Body of pancreas (tissue), 4 donors: Measurements from ENCODE around the gene DDX6.

Experiments used
- CTCF ChIP-seq, 7 experiments: fragments of 450-650 bp in 4 of 7; fragments of 200-600 bp in 3 of 7; sonication (generic) in 3 of 7; IDR thresholded peaks; one replicate each; pipeline ENCODE4 v1.5.1; 2016 to 2019; ENCODE audit warnings: antibody characterized with exemption in 7 of 7
- POLR2A ChIP-seq, 3 donors: fragments of 450-650 bp; IDR thresholded peaks; one replicate each; pipeline ENCODE4 v1.6.1; 2016; ENCODE audit warnings: antibody characterized with exemption in 3 of 3, mild to moderate bottlenecking in 2 of 3

DNA sequence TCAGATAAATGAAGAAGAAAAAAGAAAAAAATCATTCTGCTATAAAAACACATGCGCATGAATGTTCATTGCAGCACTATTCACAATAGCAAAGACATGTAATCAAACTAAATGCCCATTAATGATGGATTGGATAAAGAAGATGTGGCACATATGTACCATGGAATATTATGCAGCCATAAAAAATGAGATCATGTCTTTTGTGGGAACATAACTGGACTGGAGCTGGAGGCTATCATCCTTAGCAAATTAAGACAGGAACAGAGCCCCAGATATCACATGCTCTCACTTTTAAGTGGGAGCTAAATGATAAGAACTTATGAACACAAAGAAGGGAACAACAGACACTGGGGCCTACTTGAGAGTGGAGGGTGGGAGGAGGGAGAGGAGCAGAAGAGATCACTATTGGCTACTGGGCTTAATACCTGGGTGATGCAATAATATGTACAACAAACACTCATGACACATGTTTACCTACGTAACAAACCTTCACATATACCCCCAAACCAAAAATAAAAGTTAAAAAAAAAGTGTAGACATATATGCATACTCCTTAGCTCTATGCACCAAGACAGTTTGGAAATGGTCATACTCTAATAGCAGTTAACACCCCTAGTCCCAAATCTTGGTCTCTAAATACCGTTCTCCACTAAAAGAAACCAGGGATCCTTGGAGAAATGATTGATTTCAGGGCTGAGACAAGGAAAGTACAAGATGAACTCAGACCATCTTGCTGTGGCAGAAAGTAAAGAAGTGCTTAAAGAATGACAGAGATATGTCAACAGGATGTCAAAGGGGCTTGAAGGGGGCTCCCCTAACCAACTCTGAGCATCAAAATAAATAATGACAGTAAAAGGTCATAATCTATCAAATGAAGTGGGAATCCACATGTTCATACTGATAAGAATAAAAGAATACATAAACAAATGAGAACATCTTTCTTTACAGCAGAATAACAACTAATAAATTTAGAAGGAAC, 17.1 kb upstream of the DDX6 start:
- TF ChIP-seq CTCF (IDR thresholded peaks at IDR 0.05) (no peak), POLR2A (IDR thresholded peaks at IDR 0.05) (no peak)
